Measurements from ENCODE around the gene DLGAP3.
"Not testable (repeated sequence)": the region's sequence is repeated elsewhere in the genome, so short reads cannot be mapped to it uniquely, and the experiment has no call there.

Gene DLGAP3

GRCh38 chr1:34829250-34829649 lies 100.2 kb downstream of the DLGAP3 start:
- DNase-seq (ENCODE audit: low read depth): peak; percentile 7

- no peak for DNase-seq (ENCODE audit: low read depth)
Observed at GRCh38 chr1:34828611-34829010, 100.8 kb downstream of the DLGAP3 start.

- no peak for DNase-seq (ENCODE audit: low read depth)
Observed at GRCh38 chr1:34827341-34827941, 102.0 kb downstream of the DLGAP3 start.

- no peak for DNase-seq (ENCODE audit: low read depth)
Observed at GRCh38 chr1:34825455-34826091, 103.9 kb downstream of the DLGAP3 start.

- DNase-seq (ENCODE audit: low read depth): no peak
Observed at GRCh38 chr1:34824817-34825454, 104.5 kb downstream of the DLGAP3 start.

- DNase-seq (ENCODE audit: low read depth): no peak
Observed at GRCh38 chr1:34822202-34822601, 107.2 kb downstream of the DLGAP3 start.

- not testable (repeated sequence) for DNase-seq (ENCODE audit: low read depth)
Observed at GRCh38 chr1:34818862-34819261, 110.6 kb downstream of the DLGAP3 start.

- DNase-seq (ENCODE audit: low read depth): no peak
Observed at GRCh38 chr1:34816778-34817177, 112.7 kb downstream of the DLGAP3 start.

GRCh38 chr1:34816332-34816731 lies 113.1 kb downstream of the DLGAP3 start:
- no peak for DNase-seq (ENCODE audit: low read depth)
